CD4-positive, alpha-beta T cell (primary cell): ENCODE results near the gene PIGL. TPM values are rescaled to one million over a fixed set of nuclear protein-coding genes. Genes with fewer than 3 reads are reported as not detected.

Experiments used
- ATAC-seq: fragments of 200-7000 bp; cut with Tn5 transposase; one replicate; pipeline ENCODE4 v1.10.0; 2022; ENCODE audit warnings: mild to moderate bottlenecking; ENCODE audit not compliant: poor library complexity
- CTCF ChIA-PET: fragments of 350-600 bp; sonication (Branson Sonifier 250); formaldehyde crosslinking; loops from one replicate; lab custom pipeline; 2021; ENCODE audit warnings: antibody characterized with exemption, inconsistent platforms; lab: Charles Lee
- POLR2A ChIA-PET: fragments of 350-600 bp; sonication (Branson Sonifier 250); formaldehyde crosslinking; loops from one replicate; lab custom pipeline; 2021; ENCODE audit warnings: antibody characterized with exemption, inconsistent platforms; lab: Charles Lee
- DNase-seq, 14 experiments: peaks; one replicate each; pipeline ENCODE4 v3.0.0-alpha.2; 2013 to 2020; ENCODE audit warnings: mixed read lengths in 2 of 14
- H3K27ac ChIP-seq, 2 donors: one replicate each; pipeline versions ENCODE4 v1.5.1 to v1.7.0; 2013; ENCODE audit warnings: low read length in 2 of 2, low read depth in 1 of 2, mild to moderate bottlenecking in 1 of 2
- H3K27me3 ChIP-seq, 2 experiments: 1 replicate in 1 of 2; 2 replicates in 1 of 2; pipeline versions ENCODE4 v1.6.1 to v1.7.0; 2013; ENCODE audit warnings: low read length in 2 of 2, control low read depth in 1 of 2, mild to moderate bottlenecking in 1 of 2, moderate library complexity in 1 of 2; ENCODE audit not compliant: insufficient read depth in 2 of 2, control insufficient read depth in 1 of 2
- H3K36me3 ChIP-seq: one replicate; pipeline ENCODE4 v1.6.1; 2013; ENCODE audit warnings: low read length, control low read depth; ENCODE audit not compliant: insufficient read depth
- H3K4me1 ChIP-seq: one replicate; pipeline ENCODE4 v1.6.1; 2013; ENCODE audit warnings: low read length, control low read depth; ENCODE audit not compliant: insufficient read depth
- H3K4me3 ChIP-seq: one replicate; pipeline ENCODE4 v1.5.1; 2013; ENCODE audit warnings: mild to moderate bottlenecking, low read length, moderate library complexity
- H3K9me3 ChIP-seq, 2 experiments: 1 replicate in 1 of 2; 2 replicates in 1 of 2; pipeline versions ENCODE4 v1.6.1 to v1.7.0; 2013; ENCODE audit warnings: low read length in 2 of 2, mild to moderate bottlenecking in 2 of 2, control low read depth in 1 of 2, moderate library complexity in 1 of 2; ENCODE audit not compliant: control insufficient read depth in 1 of 2, insufficient read depth in 1 of 2
- H3K27ac Mint-ChIP-seq: one replicate; pipeline ENCODE4 v1.8.0; 2020; ENCODE audit warnings: mixed read lengths
- H3K27me3 Mint-ChIP-seq: one replicate; pipeline ENCODE4 v1.8.0; 2021; ENCODE audit warnings: mixed read lengths
- H3K36me3 Mint-ChIP-seq: one replicate; pipeline ENCODE4 v1.8.0; 2021; ENCODE audit warnings: low read depth, mixed read lengths
- H3K4me1 Mint-ChIP-seq: one replicate; pipeline ENCODE4 v1.8.0; 2021; ENCODE audit warnings: low read depth, mixed read lengths
- H3K4me3 Mint-ChIP-seq: one replicate; pipeline ENCODE4 v1.8.0; 2020; ENCODE audit warnings: mild to moderate bottlenecking, mixed read lengths
- H3K9me3 Mint-ChIP-seq: one replicate; pipeline ENCODE4 v1.8.0; 2020; ENCODE audit warnings: mixed read lengths
- CTCF ChIP-seq: fragments of 200-600 bp; IDR thresholded peaks from one replicate; pipeline ENCODE4 v1.8.0; 2022; ENCODE audit warnings: antibody characterized with exemption, mild to moderate bottlenecking
- intact Hi-C, 2 experiments: fragments of 100-400 bp; cut with DNase I in 1 of 2; cut with micrococcal nuclease in 1 of 2; formaldehyde crosslinking; loops; one replicate each; pipeline versions ENCODE4 v1.15.1 to v1.9.0; 2023 to 2025; cut with DNase I, micrococcal nuclease
- total RNA-seq, 174 experiments: library from RNA in 2 of 174; stranded (reverse) in 2 of 174; gene quantifications; one replicate each; pipeline ENCODE4 v1.2.3 and lab custom pipeline; 2021 to 2026

PIGL gene
- total RNA-seq, 2 experiments from 2014 or later, result 48.4 to 49.0 TPM

- POLR2A ChIA-PET, result no interaction called here
- Histone ChIP-seq H3K36me3 (peaks cover 11% of the 10 kb centered on the region), H3K4me3 (no peak overlapping the region), H3K9me3 (no peaks in the 10 kb centered on the region), H3K27ac (no peak overlapping the region), H3K27me3 (no peaks in the 10 kb centered on the region), H3K4me1 (no peaks in the 10 kb centered on the region)
- Mint-ChIP-seq H3K4me1 (no peaks in the 10 kb centered on the region), H3K27ac (no peak overlapping the region), H3K36me3 (peaks cover 43% of the 10 kb centered on the region), H3K9me3 (no peaks in the 10 kb centered on the region), H3K4me3 (no peak overlapping the region), H3K27me3 (no peaks in the 10 kb centered on the region)
- intact Hi-C loops, result no loop called here
- no peak for TF ChIP-seq CTCF
- DNase-seq (no peak), ATAC-seq (no peak)
- CTCF ChIA-PET, result interaction anchor here (0.7 kb wide), 1 partner anchor 59 kb away, joined by 4 read pairs; no protein-coding TSS in a partner anchor
These were observed 103.0 kb downstream of the PIGL start for GRCh38 chr17:16319969-16320368.

DNA sequence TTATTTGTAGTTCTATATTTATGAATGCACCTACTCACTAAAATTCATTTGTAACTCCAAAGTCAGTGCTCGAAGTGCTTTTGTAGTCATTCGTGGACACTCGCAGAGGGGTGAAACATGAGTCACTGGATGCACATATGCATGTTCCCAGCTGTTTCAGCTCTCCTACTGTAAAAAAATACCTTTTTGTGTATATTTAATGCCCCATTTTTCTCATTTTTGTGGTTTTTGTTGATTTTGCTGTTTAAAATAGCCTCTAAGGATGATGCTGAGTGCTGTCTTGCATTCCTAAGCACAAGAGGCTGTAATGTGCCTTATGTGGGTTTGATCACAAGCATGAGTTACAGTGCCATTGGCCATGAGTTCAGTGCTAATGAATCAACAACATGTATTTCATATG lies 105.6 kb downstream of the PIGL start:
- CTCF ChIA-PET, result no interaction called here
- H3K4me3 Mint-ChIP-seq, result no peak overlapping the region
- ATAC-seq (no peak), DNase-seq (no peak)
- H3K27me3 Mint-ChIP-seq, result no peaks in the 10 kb centered on the region
- H3K36me3 Mint-ChIP-seq, result peaks cover 42% of the 10 kb centered on the region
- H3K9me3 ChIP-seq, result no peaks in the 10 kb centered on the region
- peaks cover 28% of the 10 kb centered on the region for H3K36me3 ChIP-seq
- H3K27me3 ChIP-seq, result no peaks in the 10 kb centered on the region
- H3K4me3 ChIP-seq, result no peak overlapping the region
- no peaks in the 10 kb centered on the region for H3K9me3 Mint-ChIP-seq
- H3K4me1 Mint-ChIP-seq, result no peaks in the 10 kb centered on the region
- no peak overlapping the region for H3K27ac Mint-ChIP-seq
- no peak overlapping the region for H3K27ac ChIP-seq
- no peaks in the 10 kb centered on the region for H3K4me1 ChIP-seq
- intact Hi-C loops, result no loop called here
- POLR2A ChIA-PET, result no interaction called here
- TF ChIP-seq CTCF, result no peak

GRCh38 chr17:16325964-16326363 lies 109.0 kb downstream of the PIGL start:
- Histone ChIP-seq H3K27ac (no peak overlapping the region), H3K4me3 (no peak overlapping the region), H3K27me3 (no peaks in the 10 kb centered on the region), H3K36me3 (peaks cover 23% of the 10 kb centered on the region), H3K9me3 (no peaks in the 10 kb centered on the region), H3K4me1 (no peaks in the 10 kb centered on the region)
- intact Hi-C loops, result no loop called here
- Mint-ChIP-seq H3K9me3 (no peaks in the 10 kb centered on the region), H3K27me3 (no peaks in the 10 kb centered on the region), H3K4me1 (no peaks in the 10 kb centered on the region), H3K27ac (no peak overlapping the region), H3K36me3 (peaks cover 39% of the 10 kb centered on the region), H3K4me3 (no peak overlapping the region)
- ChIA-PET POLR2A (interaction anchor here (0.5 to 1.2 kb wide), 2 partner anchors 40 to 48 kb away, joined by 3 to 4 read pairs; no protein-coding TSS in a partner anchor), CTCF (no interaction called here)
- no peak for TF ChIP-seq CTCF
- DNase-seq (no peak), ATAC-seq (no peak)
